Tibial nerve (tissue), 3 donors: ENCODE measurements around the gene NDUFA11.

Experiments
- CTCF ChIP-seq, 5 experiments: fragments of 200-600 bp in 3 of 5; fragments of 450-650 bp in 2 of 5; sonication (generic) in 3 of 5; IDR thresholded peaks; one replicate each; pipeline ENCODE4 v1.5.1; 2016 to 2019; ENCODE audit warnings: antibody characterized with exemption in 5 of 5, mild to moderate bottlenecking in 3 of 5, moderate library complexity in 2 of 5
- POLR2A ChIP-seq, 2 donors: fragments of 450-650 bp; IDR thresholded peaks; one replicate each; pipeline ENCODE4 v1.6.1; 2017; ENCODE audit warnings: antibody characterized with exemption in 2 of 2, mild to moderate bottlenecking in 2 of 2, moderate library complexity in 2 of 2

DNA sequence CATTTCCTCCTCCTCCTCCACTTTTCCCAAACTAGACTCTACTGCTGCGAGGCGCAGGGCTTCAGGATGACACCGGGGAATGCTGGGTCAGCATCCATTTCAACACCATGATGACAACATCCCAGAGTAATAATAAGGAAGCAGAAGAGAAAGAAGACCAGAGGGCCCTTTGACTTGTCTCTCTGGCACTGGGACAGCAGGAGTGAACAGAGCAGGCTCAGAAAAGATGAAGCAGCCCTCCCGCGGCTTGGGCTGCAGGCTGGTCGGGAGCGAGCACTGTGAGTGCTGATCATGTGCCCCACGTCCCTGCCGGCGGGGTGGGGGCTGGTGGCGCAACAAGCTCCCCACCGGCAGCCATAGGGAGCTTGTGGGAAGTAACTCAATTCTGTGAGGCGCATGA, 43.8 kb upstream of the NDUFA11 start:
- TF ChIP-seq CTCF (IDR thresholded peaks at IDR 0.05) = no peak
- TF ChIP-seq POLR2A (IDR thresholded peaks at IDR 0.05) = peak in 1 of 2 donors; percentile 15
